Lower leg skin (tissue), 3 donors: ENCODE data around the gene KIAA0040.

Experiments used
- CTCF ChIP-seq, 3 donors: fragments of 450-650 bp; IDR thresholded peaks; one replicate each; pipeline ENCODE4 v1.5.1; 2016; ENCODE audit warnings: antibody characterized with exemption in 3 of 3, mild to moderate bottlenecking in 3 of 3, moderate library complexity in 2 of 3
- POLR2A ChIP-seq, 2 donors: fragments of 450-650 bp; IDR thresholded peaks; one replicate each; pipeline ENCODE4 v1.6.1; 2016 to 2017; ENCODE audit warnings: antibody characterized with exemption in 2 of 2, mild to moderate bottlenecking in 1 of 2, moderate library complexity in 1 of 2

GRCh38 chr1:175218786-175219434 lies 26.3 kb upstream of the KIAA0040 start:
- TF ChIP-seq CTCF (IDR thresholded peaks at IDR 0.05) (no peak), POLR2A (IDR thresholded peaks at IDR 0.05) (no peak)
